ENCODE results near the gene HOXA11. TPM values are rescaled to one million over a fixed set of nuclear protein-coding genes. Genes with fewer than 3 reads are reported as not detected.

Gene HOXA11
- total RNA-seq, 2 experiments from 2014 or later = 0.13 to 0.18 TPM

GRCh38 chr7:27163288-27164044 lies 21.6 kb downstream of the HOXA11 start:
- H3K27me3 Mint-ChIP-seq = peaks cover 80% of the 10 kb centered on the region
- H3K27ac Mint-ChIP-seq = no peak overlapping the region
- no peak for TF ChIP-seq CTCF (IDR thresholded peaks at IDR 0.05)
- no peaks in the 10 kb centered on the region for H3K9me3 Mint-ChIP-seq
- H3K4me1 Mint-ChIP-seq (ENCODE audit: low read depth) = peaks cover 30% of the 10 kb centered on the region
- ChIA-PET CTCF (interaction anchor here (0.6 to 4.5 kb wide), 4 partner anchors 12 to 1691 kb away, joined by 3 to 63 read pairs (median 34); partner anchors contain the start of genes HOXA10 and HOXA3), POLR2A (interaction anchor here (0.6 kb wide), 1 partner anchor 37 kb away, joined by 3 read pairs; no protein-coding TSS in a partner anchor)
- no peaks in the 10 kb centered on the region for H3K36me3 Mint-ChIP-seq (ENCODE audit: low read depth)
- no peak for ATAC-seq
- H3K4me3 Mint-ChIP-seq = no peak overlapping the region
- no peak for DNase-seq
- intact Hi-C loops (cut with micrococcal nuclease) = no loop called here

GRCh38 chr7:27162561-27163287 lies 22.3 kb downstream of the HOXA11 start:
- DNase-seq (no peak), ATAC-seq (no peak)
- Mint-ChIP-seq H3K36me3 (ENCODE audit: low read depth) (no peaks in the 10 kb centered on the region), H3K27ac (no peak overlapping the region), H3K27me3 (peaks cover 80% of the 10 kb centered on the region), H3K9me3 (no peaks in the 10 kb centered on the region), H3K4me3 (no peak overlapping the region), H3K4me1 (ENCODE audit: low read depth) (peaks cover 29% of the 10 kb centered on the region)
- intact Hi-C loops (cut with micrococcal nuclease) = no loop called here
- POLR2A ChIA-PET = interaction anchor here (0.6 to 0.8 kb wide), 2 partner anchors 15 to 36 kb away, joined by 3 read pairs; no protein-coding TSS in a partner anchor
- no peak for TF ChIP-seq CTCF (IDR thresholded peaks at IDR 0.05)
- CTCF ChIA-PET = interaction anchor here (0.6 to 4.5 kb wide), 9 partner anchors 12 to 1692 kb away, joined by 3 to 63 read pairs (median 6); partner anchors contain the start of genes HOXA10 and HOXA3

- DNase-seq = no peak
- Mint-ChIP-seq H3K4me1 (ENCODE audit: low read depth) (peaks cover 25% of the 10 kb centered on the region), H3K27me3 (peaks cover 80% of the 10 kb centered on the region), H3K4me3 (no peak overlapping the region), H3K36me3 (ENCODE audit: low read depth) (no peaks in the 10 kb centered on the region), H3K27ac (no peak overlapping the region), H3K9me3 (no peaks in the 10 kb centered on the region)
- intact Hi-C loops (cut with micrococcal nuclease) = loop anchor here (2.0 kb wide), 2 partner anchors 307 to 479 kb away; no protein-coding TSS in a partner anchor
- no peak for TF ChIP-seq CTCF (IDR thresholded peaks at IDR 0.05)
- ATAC-seq = no peak
- POLR2A ChIA-PET = interaction anchor here (0.8 kb wide), 1 partner anchor 16 kb away, joined by 3 read pairs; no protein-coding TSS in a partner anchor
- CTCF ChIA-PET = interaction anchor here (0.6 to 4.5 kb wide), 14 partner anchors 11 to 792 kb away, joined by 3 to 63 read pairs (median 6); partner anchors contain the start of genes HOXA10 and HOXA3
Observed at GRCh38 chr7:27161721-27162560, 23.1 kb downstream of the HOXA11 start.

- DNase-seq = no peak
- peaks cover 28% of the 10 kb centered on the region for H3K4me1 Mint-ChIP-seq (ENCODE audit: low read depth)
- no peak overlapping the region for H3K27ac Mint-ChIP-seq
- H3K36me3 Mint-ChIP-seq (ENCODE audit: low read depth) = no peaks in the 10 kb centered on the region
- intact Hi-C loops (cut with micrococcal nuclease) = loop anchor here (2.0 kb wide), 2 partner anchors 306 to 478 kb away; no protein-coding TSS in a partner anchor
- H3K27me3 Mint-ChIP-seq = peaks cover 78% of the 10 kb centered on the region
- no peaks in the 10 kb centered on the region for H3K9me3 Mint-ChIP-seq
- peak; percentile 17 for TF ChIP-seq CTCF (IDR thresholded peaks at IDR 0.05)
- ChIA-PET POLR2A (interaction anchor here (0.7 kb wide), 1 partner anchor 64 kb away, joined by 3 read pairs; no protein-coding TSS in a partner anchor), CTCF (interaction anchor here (0.6 to 4.5 kb wide), 40 partner anchors 10 to 1299 kb away, joined by 3 to 63 read pairs (median 4); partner anchors contain the start of genes HOXA10 and HOXA3)
- no peak for ATAC-seq
- H3K4me3 Mint-ChIP-seq = peak overlapping the region; percentile 59
Observed at GRCh38 chr7:27161214-27161720, 23.8 kb downstream of the HOXA11 start.

Data from activated CD8-positive, alpha-beta T cell treated with anti-CD3 and anti-CD28 coated beads for 36 hours (primary cell).